ENCODE results near the gene AJAP1. TPM values are rescaled to one million over a fixed set of nuclear protein-coding genes. Genes with fewer than 3 reads are reported as not detected.

Gene AJAP1
- total and polyA plus RNA-seq, 2 experiments from 2014 or later = not detected

DNA sequence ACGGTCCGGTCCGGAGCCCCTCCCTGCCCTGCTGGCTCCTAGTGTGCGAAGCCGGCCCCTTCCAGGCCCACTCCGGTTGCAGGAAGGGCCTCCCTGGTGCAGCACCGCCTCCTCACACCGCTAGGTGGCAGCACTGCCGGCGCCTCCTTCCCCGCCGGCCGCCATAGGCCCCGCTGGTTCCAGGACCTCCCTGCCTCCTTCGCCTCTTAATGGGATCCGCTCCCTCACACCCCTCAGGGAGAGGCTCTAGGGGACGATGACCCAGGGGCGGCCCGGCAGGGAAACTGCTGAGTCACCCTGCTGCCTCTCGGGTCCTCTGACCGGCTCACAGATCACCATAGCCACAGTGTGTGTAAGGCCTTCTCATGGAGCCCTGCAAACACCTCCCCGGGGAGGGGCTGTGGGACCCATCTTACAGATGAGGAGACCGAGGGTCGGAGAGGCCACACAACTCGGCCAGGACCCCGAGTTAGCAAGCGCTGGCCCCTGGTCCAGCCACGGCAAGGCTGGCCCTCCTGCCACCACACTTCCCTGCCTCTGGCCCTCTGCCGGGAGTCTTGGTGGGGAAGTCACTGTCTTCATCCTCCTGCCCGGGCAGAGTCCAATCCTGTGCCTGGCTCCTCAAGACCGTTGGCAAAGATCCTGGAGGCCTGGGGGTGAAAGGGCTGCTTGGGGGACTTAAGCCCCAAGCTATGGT is 1.6 kb upstream of the AJAP1 start:
- Mint-ChIP-seq H3K27ac (no peak overlapping the region), H3K36me3 (ENCODE audit: low read depth) (no peaks in the 10 kb centered on the region; the same call in 2 of the 3 replicates), H3K27me3 (ENCODE audit: insufficient read depth, low read depth, poor library complexity) (peaks cover 36% of the 10 kb centered on the region), H3K4me1 (peaks cover 16% of the 10 kb centered on the region), H3K4me3 (no peak overlapping the region), H3K9me3 (no peaks in the 10 kb centered on the region; the same call in 2 of the 3 replicates)
- H2AFZ ChIP-seq = no peak overlapping the region
- ATAC-seq = peak; percentile 54
- no peak overlapping the region for H3K4me2 ChIP-seq
- H3K36me3 ChIP-seq (ENCODE audit: insufficient read depth) = no peaks in the 10 kb centered on the region
- H3K4me1 ChIP-seq (ENCODE audit: insufficient read depth) = no peaks in the 10 kb centered on the region
- peak; percentile 1 for DNase-seq (ENCODE audit: low spot score)
- no peaks in the 10 kb centered on the region for H3F3A ChIP-seq (replicated peaks; ENCODE audit: low read depth)
- H3K79me2 ChIP-seq (replicated peaks; ENCODE audit: insufficient read depth) = no peaks in the 10 kb centered on the region
- H3K4me3 ChIP-seq = no peak overlapping the region
- no peaks in the 10 kb centered on the region for H3K9me2 ChIP-seq (ENCODE audit: insufficient read depth)
- TF ChIP-seq EZH2 (IDR thresholded peaks at IDR 0.05; ENCODE audit: low read depth, unreplicated experiment) = no peak
- TF ChIP-seq, protein P1, sequence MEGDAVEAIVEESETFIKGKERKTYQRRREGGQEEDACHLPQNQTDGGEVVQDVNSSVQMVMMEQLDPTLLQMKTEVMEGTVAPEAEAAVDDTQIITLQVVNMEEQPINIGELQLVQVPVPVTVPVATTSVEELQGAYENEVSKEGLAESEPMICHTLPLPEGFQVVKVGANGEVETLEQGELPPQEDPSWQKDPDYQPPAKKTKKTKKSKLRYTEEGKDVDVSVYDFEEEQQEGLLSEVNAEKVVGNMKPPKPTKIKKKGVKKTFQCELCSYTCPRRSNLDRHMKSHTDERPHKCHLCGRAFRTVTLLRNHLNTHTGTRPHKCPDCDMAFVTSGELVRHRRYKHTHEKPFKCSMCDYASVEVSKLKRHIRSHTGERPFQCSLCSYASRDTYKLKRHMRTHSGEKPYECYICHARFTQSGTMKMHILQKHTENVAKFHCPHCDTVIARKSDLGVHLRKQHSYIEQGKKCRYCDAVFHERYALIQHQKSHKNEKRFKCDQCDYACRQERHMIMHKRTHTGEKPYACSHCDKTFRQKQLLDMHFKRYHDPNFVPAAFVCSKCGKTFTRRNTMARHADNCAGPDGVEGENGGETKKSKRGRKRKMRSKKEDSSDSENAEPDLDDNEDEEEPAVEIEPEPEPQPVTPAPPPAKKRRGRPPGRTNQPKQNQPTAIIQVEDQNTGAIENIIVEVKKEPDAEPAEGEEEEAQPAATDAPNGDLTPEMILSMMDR (conservative IDR thresholded peaks at IDR 0.05; ENCODE audit: low read depth in 2 of 2) = peak; percentile 14 to 19; a peak in 2 of 4 replicates
- no peak for TF ChIP-seq JUNB (IDR thresholded peaks at IDR 0.05; ENCODE audit: unreplicated experiment)
- no peak for TF ChIP-seq ZNF114 (CRISPR knock-in tag; IDR thresholded peaks at IDR 0.05)
- TF ChIP-seq, protein P2, sequence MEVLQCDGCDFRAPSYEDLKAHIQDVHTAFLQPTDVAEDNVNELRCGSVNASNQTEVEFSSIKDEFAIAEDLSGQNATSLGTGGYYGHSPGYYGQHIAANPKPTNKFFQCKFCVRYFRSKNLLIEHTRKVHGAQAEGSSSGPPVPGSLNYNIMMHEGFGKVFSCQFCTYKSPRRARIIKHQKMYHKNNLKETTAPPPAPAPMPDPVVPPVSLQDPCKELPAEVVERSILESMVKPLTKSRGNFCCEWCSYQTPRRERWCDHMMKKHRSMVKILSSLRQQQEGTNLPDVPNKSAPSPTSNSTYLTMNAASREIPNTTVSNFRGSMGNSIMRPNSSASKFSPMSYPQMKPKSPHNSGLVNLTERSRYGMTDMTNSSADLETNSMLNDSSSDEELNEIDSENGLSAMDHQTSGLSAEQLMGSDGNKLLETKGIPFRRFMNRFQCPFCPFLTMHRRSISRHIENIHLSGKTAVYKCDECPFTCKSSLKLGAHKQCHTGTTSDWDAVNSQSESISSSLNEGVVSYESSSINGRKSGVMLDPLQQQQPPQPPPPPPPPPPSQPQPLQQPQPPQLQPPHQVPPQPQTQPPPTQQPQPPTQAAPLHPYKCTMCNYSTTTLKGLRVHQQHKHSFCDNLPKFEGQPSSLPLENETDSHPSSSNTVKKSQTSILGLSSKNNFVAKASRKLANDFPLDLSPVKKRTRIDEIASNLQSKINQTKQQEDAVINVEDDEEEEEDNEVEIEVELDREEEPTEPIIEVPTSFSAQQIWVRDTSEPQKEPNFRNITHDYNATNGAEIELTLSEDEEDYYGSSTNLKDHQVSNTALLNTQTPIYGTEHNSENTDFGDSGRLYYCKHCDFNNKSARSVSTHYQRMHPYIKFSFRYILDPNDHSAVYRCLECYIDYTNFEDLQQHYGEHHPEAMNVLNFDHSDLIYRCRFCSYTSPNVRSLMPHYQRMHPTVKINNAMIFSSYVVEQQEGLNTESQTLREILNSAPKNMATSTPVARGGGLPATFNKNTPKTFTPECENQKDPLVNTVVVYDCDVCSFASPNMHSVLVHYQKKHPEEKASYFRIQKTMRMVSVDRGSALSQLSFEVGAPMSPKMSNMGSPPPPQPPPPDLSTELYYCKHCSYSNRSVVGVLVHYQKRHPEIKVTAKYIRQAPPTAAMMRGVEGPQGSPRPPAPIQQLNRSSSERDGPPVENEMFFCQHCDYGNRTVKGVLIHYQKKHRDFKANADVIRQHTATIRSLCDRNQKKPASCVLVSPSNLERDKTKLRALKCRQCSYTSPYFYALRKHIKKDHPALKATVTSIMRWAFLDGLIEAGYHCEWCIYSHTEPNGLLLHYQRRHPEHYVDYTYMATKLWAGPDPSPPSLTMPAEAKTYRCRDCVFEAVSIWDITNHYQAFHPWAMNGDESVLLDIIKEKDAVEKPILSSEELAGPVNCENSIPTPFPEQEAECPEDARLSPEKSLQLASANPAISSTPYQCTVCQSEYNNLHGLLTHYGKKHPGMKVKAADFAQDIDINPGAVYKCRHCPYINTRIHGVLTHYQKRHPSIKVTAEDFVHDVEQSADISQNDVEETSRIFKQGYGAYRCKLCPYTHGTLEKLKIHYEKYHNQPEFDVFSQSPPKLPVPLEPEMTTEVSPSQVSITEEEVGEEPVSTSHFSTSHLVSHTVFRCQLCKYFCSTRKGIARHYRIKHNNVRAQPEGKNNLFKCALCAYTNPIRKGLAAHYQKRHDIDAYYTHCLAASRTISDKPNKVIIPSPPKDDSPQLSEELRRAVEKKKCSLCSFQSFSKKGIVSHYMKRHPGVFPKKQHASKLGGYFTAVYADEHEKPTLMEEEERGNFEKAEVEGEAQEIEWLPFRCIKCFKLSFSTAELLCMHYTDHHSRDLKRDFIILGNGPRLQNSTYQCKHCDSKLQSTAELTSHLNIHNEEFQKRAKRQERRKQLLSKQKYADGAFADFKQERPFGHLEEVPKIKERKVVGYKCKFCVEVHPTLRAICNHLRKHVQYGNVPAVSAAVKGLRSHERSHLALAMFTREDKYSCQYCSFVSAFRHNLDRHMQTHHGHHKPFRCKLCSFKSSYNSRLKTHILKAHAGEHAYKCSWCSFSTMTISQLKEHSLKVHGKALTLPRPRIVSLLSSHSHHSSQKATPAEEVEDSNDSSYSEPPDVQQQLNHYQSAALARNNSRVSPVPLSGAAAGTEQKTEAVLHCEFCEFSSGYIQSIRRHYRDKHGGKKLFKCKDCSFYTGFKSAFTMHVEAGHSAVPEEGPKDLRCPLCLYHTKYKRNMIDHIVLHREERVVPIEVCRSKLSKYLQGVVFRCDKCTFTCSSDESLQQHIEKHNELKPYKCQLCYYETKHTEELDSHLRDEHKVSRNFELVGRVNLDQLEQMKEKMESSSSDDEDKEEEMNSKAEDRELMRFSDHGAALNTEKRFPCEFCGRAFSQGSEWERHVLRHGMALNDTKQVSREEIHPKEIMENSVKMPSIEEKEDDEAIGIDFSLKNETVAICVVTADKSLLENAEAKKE (CRISPR knock-in tag; IDR thresholded peaks at IDR 0.05) = no peak
- H3K27me3 ChIP-seq (ENCODE audit: insufficient read depth) = no peaks in the 10 kb centered on the region
- no peak overlapping the region for H3K27ac ChIP-seq (ENCODE audit: low read depth)
- no peaks in the 10 kb centered on the region for H4K20me1 ChIP-seq (replicated peaks; ENCODE audit: insufficient read depth)

Data from GM23338 (cell line).